CD4-positive, alpha-beta T cell treated with Interleukin-15 for 1 hour (primary cell): ENCODE data around the gene OPRD1.

ENCODE experiments used
- DNase-seq: peaks from one replicate; pipeline ENCODE4 v3.0.0-alpha.2; 2020

Gene OPRD1

GRCh38 chr1:28914228-28915030, 102.5 kb downstream of the OPRD1 start, which contains the start of gene EPB41:
EPB41 (plus strand) TSS chr1:28914569; CDS start chr1:28987438, 72,869 bp downstream.
- peak; percentile 93 for DNase-seq

- no peak for DNase-seq
Measured at GRCh38 chr1:28915031-28915895, 103.3 kb downstream of the OPRD1 start.

- no peak for DNase-seq
Measured at GRCh38 chr1:28917757-28918118, 105.8 kb downstream of the OPRD1 start.
